H1 (cell line): Measurements from ENCODE around the gene RELL1. TPM values are rescaled to one million over a fixed set of nuclear protein-coding genes. Genes with fewer than 3 reads are reported as not detected.

Experiments
- CTCF ChIA-PET: fragments of 300-600 bp; sonication (Branson Sonifier 250); formaldehyde crosslinking; loops from one replicate; lab custom pipeline; 2021; ENCODE audit not compliant: partially characterized antibody; lab: Charles Lee
- POLR2A ChIA-PET: fragments of 300-600 bp; sonication (Branson Sonifier 250); formaldehyde crosslinking; loops from one replicate; lab custom pipeline; 2021; ENCODE audit warnings: inconsistent platforms; ENCODE audit not compliant: partially characterized antibody; lab: Charles Lee
- DNase-seq, 2 experiments: peaks; one replicate each; pipeline versions ENCODE4 v3.0.0 to v3.0.0-alpha.2; 2010 to 2022; ENCODE audit warnings: low spot score in 2 of 2, low read depth in 1 of 2, mixed read lengths in 1 of 2
- FAIRE-seq: peaks from 2 replicates; lab custom pipeline; 2011; peaks lifted over from hg19 to GRCh38; lab: Jason Lieb, UNC
- H2AFZ ChIP-seq: 2 replicates; pipeline ENCODE4 v1.8.1; 2012; ENCODE audit warnings: low read length, inconsistent platforms
- H2AK5ac ChIP-seq: 2 replicates; pipeline ENCODE4 v1.6.1; 2013; ENCODE audit warnings: low read depth, low read length
- H2BK120ac ChIP-seq: replicated peaks from 2 replicates; pipeline ENCODE3; 2013; ENCODE audit warnings: low read depth, low read length, inconsistent platforms
- H2BK12ac ChIP-seq: 2 replicates; pipeline ENCODE4 v1.6.1; 2013; ENCODE audit warnings: low read depth, low read length
- H2BK15ac ChIP-seq: 2 replicates; pipeline ENCODE4 v1.6.1; 2013; ENCODE audit warnings: low read length
- H2BK20ac ChIP-seq: 2 replicates; pipeline ENCODE4 v1.6.1; 2013; ENCODE audit warnings: low read length
- H2BK5ac ChIP-seq: 2 replicates; pipeline ENCODE4 v1.6.1; 2013; ENCODE audit warnings: low read depth, low read length
- H3K14ac ChIP-seq: 2 replicates; pipeline ENCODE4 v1.6.1; 2013; ENCODE audit warnings: inconsistent platforms; ENCODE audit not compliant: insufficient read length
- H3K18ac ChIP-seq: 2 replicates; pipeline ENCODE4 v1.6.1; 2013; ENCODE audit warnings: low read length; ENCODE audit errors: extremely low read depth
- H3K23ac ChIP-seq: 2 replicates; pipeline ENCODE4 v1.6.1; 2013; ENCODE audit warnings: inconsistent platforms; ENCODE audit not compliant: insufficient read length
- H3K23me2 ChIP-seq: 2 replicates; pipeline ENCODE4 v1.6.1; 2013; ENCODE audit warnings: low read depth, low read length
- H3K27ac ChIP-seq: 2 replicates; pipeline ENCODE4 v1.6.1; 2011; ENCODE audit warnings: low read depth, low read length, inconsistent platforms
- H3K27me3 ChIP-seq, 4 experiments: replicated peaks in 1 of 4; 1 replicate in 1 of 4; 2 replicates in 3 of 4; pipeline versions ENCODE4 v1.6.1 to v1.8.1; 2011 to 2013; ENCODE audit warnings: low read length in 3 of 4, mild to moderate bottlenecking in 3 of 4, inconsistent platforms in 2 of 4, mixed read lengths in 2 of 4, moderate library complexity in 1 of 4; ENCODE audit not compliant: control insufficient read depth in 3 of 4, insufficient read depth in 3 of 4; ENCODE audit errors: extremely low read depth in 1 of 4
- H3K36me3 ChIP-seq, 4 experiments: 2 replicates each; pipeline versions ENCODE4 v1.6.1 to v1.8.1; 2011 to 2013; ENCODE audit warnings: mild to moderate bottlenecking in 4 of 4, low read length in 3 of 4, moderate library complexity in 2 of 4, control low read depth in 1 of 4, inconsistent platforms in 1 of 4; ENCODE audit not compliant: insufficient read depth in 4 of 4, control insufficient read depth in 2 of 4
- H3K4ac ChIP-seq: replicated peaks from 2 replicates; pipeline ENCODE3; 2013; ENCODE audit warnings: low read length, low read depth, mixed read lengths, inconsistent platforms; ENCODE audit not compliant: insufficient read length
- H3K4me1 ChIP-seq, 4 experiments: replicated peaks in 1 of 4; 1 replicate in 1 of 4; 2 replicates in 3 of 4; pipeline versions ENCODE4 v1.6.1 to v1.8.1; 2011 to 2013; ENCODE audit warnings: low read length in 3 of 4, inconsistent platforms in 2 of 4, mixed read lengths in 1 of 4; ENCODE audit not compliant: insufficient read depth in 4 of 4, control insufficient read depth in 3 of 4
- H3K4me2 ChIP-seq, 2 experiments: 2 replicates each; pipeline versions ENCODE4 v1.6.1 to v1.8.1; 2011 to 2013; ENCODE audit warnings: low read depth in 2 of 2, low read length in 2 of 2, control low read depth in 1 of 2, inconsistent platforms in 1 of 2, mild to moderate bottlenecking in 1 of 2; ENCODE audit not compliant: insufficient read depth in 1 of 2
- H3K4me3 ChIP-seq, 4 experiments: fragments of 200-600, 300-600 bp in 1 of 4; sonication (generic), shearing (Covaris generic), sonication (Bioruptor Twin) in 1 of 4; 2 replicates each; pipeline versions ENCODE4 v1.5.1 to v1.8.1; 2011 to 2016; ENCODE audit warnings: low read length in 4 of 4, low read depth in 3 of 4, control low read depth in 2 of 4, inconsistent platforms in 2 of 4, mild to moderate bottlenecking in 2 of 4, mixed read lengths in 1 of 4, moderate library complexity in 1 of 4; ENCODE audit not compliant: insufficient read depth in 2 of 4; ENCODE audit errors: extremely low read depth in 1 of 4
- H3K56ac ChIP-seq: replicated peaks from 2 replicates; pipeline ENCODE3; 2013; ENCODE audit warnings: low read depth, mild to moderate bottlenecking, mixed read lengths, low read length, inconsistent platforms; ENCODE audit not compliant: insufficient read length
- H3K79me1 ChIP-seq: 2 replicates; pipeline ENCODE4 v1.6.1; 2013; ENCODE audit warnings: low read depth, low read length, control low read depth
- H3K79me2 ChIP-seq, 2 experiments: 2 replicates each; pipeline versions ENCODE4 v1.6.1 to v1.8.1; 2012 to 2013; ENCODE audit warnings: low read length in 2 of 2, mild to moderate bottlenecking in 2 of 2, inconsistent platforms in 1 of 2; ENCODE audit not compliant: insufficient read depth in 2 of 2, control insufficient read depth in 1 of 2
- H3K9ac ChIP-seq, 4 experiments: replicated peaks in 1 of 4; 1 replicate in 1 of 4; 2 replicates in 3 of 4; pipeline versions ENCODE4 v1.6.1 to v1.8.1; 2011 to 2013; ENCODE audit warnings: low read depth in 3 of 4, low read length in 3 of 4, control low read depth in 2 of 4, mild to moderate bottlenecking in 2 of 4, moderate library complexity in 2 of 4, inconsistent platforms in 1 of 4; ENCODE audit errors: extremely low read depth in 1 of 4
- H3K9me3 ChIP-seq, 2 experiments: 2 replicates each; pipeline versions ENCODE4 v1.6.1 to v1.8.1; 2012 to 2013; ENCODE audit warnings: mild to moderate bottlenecking in 2 of 2, moderate library complexity in 2 of 2, control low read depth in 1 of 2, inconsistent platforms in 1 of 2, low read depth in 1 of 2, low read length in 1 of 2, mixed read lengths in 1 of 2; ENCODE audit not compliant: insufficient read depth in 2 of 2
- H4K20me1 ChIP-seq, 2 experiments: replicated peaks in 1 of 2; 2 replicates each; pipeline versions ENCODE3 to v1.8.1; 2011 to 2013; ENCODE audit warnings: inconsistent platforms in 2 of 2, low read length in 2 of 2, mild to moderate bottlenecking in 1 of 2; ENCODE audit not compliant: insufficient read depth in 2 of 2, control insufficient read depth in 1 of 2
- H4K5ac ChIP-seq: 2 replicates; pipeline ENCODE4 v1.6.1; 2013; ENCODE audit warnings: low read length, low read depth, mixed read lengths, inconsistent platforms; ENCODE audit not compliant: insufficient read length
- H4K8ac ChIP-seq: 2 replicates; pipeline ENCODE4 v1.8.0; 2013; ENCODE audit warnings: mild to moderate bottlenecking, moderate library complexity, low read length, inconsistent platforms; ENCODE audit not compliant: insufficient read depth; ENCODE audit errors: extremely low read depth
- H4K91ac ChIP-seq: replicated peaks from 2 replicates; pipeline ENCODE3; 2013; ENCODE audit warnings: low read length, mixed read lengths, inconsistent platforms; ENCODE audit not compliant: insufficient read length
- RNF2 ChIP-seq: fragments of 200-900, 300-1000 bp; sonication (generic); IDR thresholded peaks from 2 replicates; pipeline ENCODE4 v1.7.1; 2016; ENCODE audit warnings: borderline replicate concordance, low read depth, mild to moderate bottlenecking, antibody characterized with exemption, low read length; ENCODE audit not compliant: poor library complexity, severe bottlenecking; ENCODE audit errors: missing control alignments
- SP2 ChIP-seq: IDR thresholded peaks from 2 replicates; pipeline ENCODE4 v1.6.1; 2012; ENCODE audit warnings: mild to moderate bottlenecking, low read length, inconsistent platforms
- WGBS, 2 experiments: shearing (Covaris generic) in 1 of 2; methylation state at CpG; one replicate each; pipeline versions ENCODE4 v1.1.6 to v1.1.7; 2013 to 2015; ENCODE audit warnings: low lambda C conversion rate in 2 of 2, mixed read lengths in 2 of 2, inconsistent platforms in 1 of 2, low coverage in 1 of 2, missing lambda C conversion rate in 1 of 2; ENCODE audit not compliant: insufficient replicate concordance in 2 of 2, insufficient coverage in 1 of 2, insufficient read length in 1 of 2; ENCODE audit errors: extremely low coverage in 1 of 2, missing lambda C conversion rate in 1 of 2; 5-methylcytosine and 5-hydroxymethylcytosine counted together
- polyA plus RNA-seq, 7 experiments: library from polyadenylated mRNA; depleted of rRNA in 3 of 7; stranded (reverse) in 5 of 7; unstranded in 2 of 7; fragments of >200 nt in 5 of 7; fragments of 200-250 nt in 2 of 7; gene quantifications; 1 replicate in 5 of 7; 2 replicates in 1 of 7; 4 replicates in 1 of 7; pipeline versions ENCODE4 v1.2.1 to v1.2.3, GENCODE V29; 2011 to 2013; ENCODE audit warnings: missing spikeins in 2 of 7, mixed read lengths in 2 of 7
- total RNA-seq: library from RNA; stranded (reverse); fragmentation: NEBNext Ultra II Directional; extraction: Animal tissue kit (Norgen Biotek cat#: 25700); gene quantifications from 2 replicates; pipeline ENCODE4 v1.2.1, GENCODE V29; 2021

Gene RELL1
- total and polyA plus RNA-seq, 2 of the 8 experiments (the other 6 are each of a cell fraction or from before 2014, with no cell fraction given), result 2.1 to 14.1 TPM

DNA sequence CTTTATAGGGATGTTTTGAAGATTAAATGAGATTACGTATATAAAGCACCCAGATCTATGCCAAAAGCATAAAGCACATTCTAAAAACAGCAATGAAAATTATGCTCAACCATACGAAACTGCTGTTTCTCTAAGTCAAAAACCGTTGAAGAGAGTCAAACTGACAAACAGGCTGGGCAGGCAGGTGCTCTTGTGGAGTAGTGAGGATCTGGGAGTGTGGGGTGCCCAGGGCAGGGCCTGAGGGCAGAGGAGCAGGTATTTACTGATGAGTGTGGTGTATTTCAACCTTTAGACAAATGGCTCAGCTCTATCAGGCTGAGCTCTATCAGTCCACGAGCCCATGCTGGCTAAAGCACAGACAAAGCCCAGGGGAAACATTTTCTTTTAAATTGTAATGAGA is 40.4 kb downstream of the RELL1 start:
- Histone ChIP-seq H2BK120ac (no peak overlapping the region), H3K18ac (no peak overlapping the region), H4K20me1 (peaks cover 0 to 5% of the 10 kb centered on the region in 2 experiments), H2BK5ac (no peak overlapping the region), H3K4me2 (no peak overlapping the region), H4K5ac (no peak overlapping the region), H4K8ac (no peak overlapping the region), H2AK5ac (peak overlapping the region; percentile 39; the same call in 1 of the 2 replicates), H3K27ac (no peak overlapping the region), H4K91ac (no peak overlapping the region), H3K4me3 (no peak overlapping the region), H3K4me1 (peaks cover 5 to 24% (median 11%) of the 10 kb centered on the region in 4 experiments; a peak in 5 of 7 replicates), H3K9ac (no peak overlapping the region), H2BK15ac (no peak overlapping the region), H3K4ac (no peak overlapping the region), H3K9me3 (no peaks in the 10 kb centered on the region), H2AFZ (no peak overlapping the region), H3K27me3 (no peaks in the 10 kb centered on the region), H3K23ac (no peak overlapping the region), H3K23me2 (no peaks in the 10 kb centered on the region), H3K79me1 (peaks cover 2% of the 10 kb centered on the region), H2BK12ac (no peak overlapping the region), H3K14ac (no peak overlapping the region), H3K56ac (no peak overlapping the region), H3K79me2 (no peaks in the 10 kb centered on the region), H3K36me3 (peaks cover 0 to 4% (median 0%) of the 10 kb centered on the region in 4 experiments; a peak in 1 of 8 replicates), H2BK20ac (no peak overlapping the region)
- no peak for DNase-seq
- POLR2A ChIA-PET, result interaction anchor here (1.0 kb wide), 1 partner anchor 8 kb away, joined by 3 read pairs; no protein-coding TSS in a partner anchor
- TF ChIP-seq RNF2 (no peak), SP2 (no peak)
- no peak for FAIRE-seq
- CTCF ChIA-PET, result interaction anchor here (1.0 to 1.9 kb wide), 2 partner anchors 43 to 156 kb away, joined by 3 to 5 read pairs; no protein-coding TSS in a partner anchor
- 83% methylated on average over 4 of the region's 4 CpGs; no CpG with 5 or more reads in 1 of the 2 experiments for WGBS, 2 experiments
